Limb (tissue), 2 donors: ENCODE measurements around the gene EFCAB6.
"Not testable (repeated sequence)": the region's sequence is repeated elsewhere in the genome, so short reads cannot be mapped to it uniquely, and the experiment has no call there.

Experiments used
- DNase-seq, 2 donors: peaks; one replicate each; pipeline ENCODE4 v3.0.0-alpha.2; 2016; ENCODE audit errors: extremely low spot score in 2 of 2

The EFCAB6 gene

DNA sequence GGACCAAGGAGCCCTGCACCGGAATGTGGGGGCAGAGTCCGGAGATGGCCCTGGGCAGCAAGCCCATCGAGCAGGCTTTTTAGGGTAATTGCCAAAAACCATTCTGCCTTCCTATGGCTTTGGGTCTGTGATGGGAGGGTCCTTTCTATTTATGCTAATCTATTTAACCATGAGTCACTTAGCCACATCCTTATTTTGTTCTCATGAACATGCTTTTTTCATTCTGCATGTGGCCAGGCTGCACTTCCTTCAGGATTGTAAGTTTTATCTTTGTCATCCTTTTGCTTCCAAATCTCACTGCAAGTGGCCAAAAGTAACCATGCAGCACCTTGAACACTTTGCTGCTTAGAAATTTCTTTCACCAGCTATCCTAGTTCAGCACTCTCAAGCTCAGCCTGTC is 88.3 kb downstream of the EFCAB6 start:
- no peak for DNase-seq

- DNase-seq: no peak
These were observed 89.7 kb downstream of the EFCAB6 start for GRCh38 chr22:43722444-43722843.

DNA sequence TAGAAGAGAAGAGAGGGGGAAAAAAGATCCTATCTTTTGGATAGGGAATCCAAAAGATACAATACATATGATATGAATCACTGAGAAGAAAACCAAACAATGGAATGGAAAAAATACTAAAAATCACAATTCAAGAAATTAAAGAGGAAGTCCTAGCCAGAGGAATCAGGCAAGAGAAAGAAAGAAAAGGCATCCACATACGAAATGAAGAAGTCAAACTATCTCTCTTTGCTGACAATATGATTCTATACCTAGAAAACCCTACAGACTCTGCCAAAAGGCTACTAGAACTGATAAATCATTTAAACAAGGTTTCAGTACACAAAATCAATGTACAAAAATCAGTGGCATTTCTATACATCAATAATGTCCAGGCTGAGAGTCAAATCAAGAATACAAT is 91.4 kb downstream of the EFCAB6 start:
- no peak for DNase-seq

- no peak for DNase-seq
These were observed 98.0 kb downstream of the EFCAB6 start for GRCh38 chr22:43714104-43714503.

- no peak for DNase-seq
These were observed 100.4 kb downstream of the EFCAB6 start for GRCh38 chr22:43711681-43712080.

GRCh38 chr22:43707648-43708047 is 104.5 kb downstream of the EFCAB6 start:
- no peak for DNase-seq

DNA sequence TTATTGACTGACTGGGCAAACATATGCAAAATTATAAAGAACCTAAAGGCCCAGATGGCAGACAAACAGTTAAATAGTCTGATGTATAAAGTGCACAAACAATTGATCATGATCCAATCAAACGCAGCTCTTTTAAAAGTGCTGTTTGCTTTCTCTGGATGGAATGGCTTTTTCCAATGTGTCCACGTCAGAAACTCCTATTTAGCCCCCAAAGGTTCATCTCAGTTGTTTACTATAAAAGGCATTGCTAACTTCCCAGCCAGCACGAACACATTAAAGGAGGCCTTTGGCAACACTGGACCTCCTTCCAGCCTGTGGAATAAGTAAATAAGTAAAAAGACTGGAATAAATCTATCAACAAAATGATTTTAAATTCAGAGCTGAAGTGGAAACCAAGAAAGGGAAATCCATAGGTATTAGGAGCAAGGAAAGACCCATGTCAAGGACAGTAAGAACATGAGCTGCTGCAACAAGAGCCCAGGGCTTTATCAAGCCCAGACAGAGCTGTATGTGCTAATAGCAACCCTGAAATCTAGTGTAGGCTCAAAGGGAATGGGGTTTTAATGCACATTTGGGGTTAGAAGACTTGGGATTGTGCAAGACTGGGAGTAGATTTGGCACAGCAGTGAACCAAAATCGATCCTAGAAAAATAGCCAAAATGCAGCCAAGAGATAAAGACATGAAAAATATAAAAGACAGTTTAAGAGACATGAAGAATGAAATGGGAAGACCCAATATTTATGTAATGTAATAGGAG is 105.4 kb downstream of the EFCAB6 start:
- no peak for DNase-seq

GRCh38 chr22:43706151-43706550 is 106.0 kb downstream of the EFCAB6 start:
- DNase-seq: no peak

DNA sequence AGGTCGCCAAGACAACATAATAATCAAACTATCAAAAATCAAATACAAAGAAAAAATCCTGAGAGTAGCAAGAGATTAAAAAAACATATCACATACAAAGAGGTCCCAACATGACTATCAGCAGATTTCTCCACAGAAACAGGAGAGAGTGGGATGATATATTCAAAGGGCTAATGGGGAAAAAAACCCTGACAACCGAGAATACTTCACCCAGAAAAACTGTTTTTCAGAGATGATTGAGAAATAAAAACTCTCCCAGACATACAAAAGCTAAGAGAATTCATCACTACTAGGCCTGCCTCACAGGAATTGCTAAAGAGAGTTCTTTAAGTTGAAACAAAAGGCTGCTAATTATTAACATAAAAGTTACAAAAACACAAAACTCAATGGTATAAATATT is 108.1 kb downstream of the EFCAB6 start:
- DNase-seq: no peak

GRCh38 chr22:43698403-43698802 is 113.7 kb downstream of the EFCAB6 start:
- no peak for DNase-seq

GRCh38 chr22:43697894-43698293 is 114.2 kb downstream of the EFCAB6 start:
- no peak for DNase-seq

- no peak for DNase-seq
These were observed 118.9 kb downstream of the EFCAB6 start for GRCh38 chr22:43693249-43693648.

DNA sequence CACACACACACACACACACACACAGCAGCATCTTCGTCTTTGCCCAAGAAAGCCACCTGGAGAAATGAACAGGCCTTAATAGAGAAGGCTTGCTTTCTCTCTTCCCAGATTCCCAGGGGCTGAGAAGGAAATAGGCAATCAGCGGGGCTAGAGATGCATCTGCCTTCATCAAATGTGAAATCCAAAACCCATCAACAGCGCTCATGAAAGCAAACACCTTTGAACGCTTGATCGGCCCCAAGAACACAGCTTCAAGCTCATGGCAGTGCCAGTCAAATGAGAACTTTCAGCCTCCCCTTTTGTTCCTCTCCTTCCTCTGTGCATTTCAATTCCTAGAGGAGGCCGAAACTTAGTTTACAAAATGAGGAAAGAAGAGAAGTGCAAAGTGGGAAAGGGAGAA is 122.7 kb downstream of the EFCAB6 start:
- no peak for DNase-seq

DNA sequence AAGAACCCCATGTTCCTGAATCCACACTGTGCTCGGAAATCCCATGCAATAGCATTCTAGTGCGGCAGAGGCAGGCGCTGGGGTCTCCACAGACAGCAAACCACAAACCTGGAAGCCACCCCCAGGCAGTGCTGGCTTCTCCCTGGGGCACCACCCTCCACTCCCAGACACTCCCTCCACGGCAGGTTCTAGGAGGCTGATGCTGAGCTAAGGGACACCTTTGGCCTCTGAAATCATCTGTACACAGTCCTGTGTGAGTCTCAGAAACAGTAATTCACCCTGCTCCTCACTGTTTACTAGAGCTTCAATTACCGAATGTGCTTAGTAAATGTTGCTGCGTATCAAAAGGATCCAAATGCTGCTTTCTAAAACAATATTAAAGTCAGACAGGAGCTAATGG is 129.3 kb downstream of the EFCAB6 start:
- DNase-seq: no peak

GRCh38 chr22:43681731-43682360 is 130.3 kb downstream of the EFCAB6 start:
- DNase-seq: no peak

DNA sequence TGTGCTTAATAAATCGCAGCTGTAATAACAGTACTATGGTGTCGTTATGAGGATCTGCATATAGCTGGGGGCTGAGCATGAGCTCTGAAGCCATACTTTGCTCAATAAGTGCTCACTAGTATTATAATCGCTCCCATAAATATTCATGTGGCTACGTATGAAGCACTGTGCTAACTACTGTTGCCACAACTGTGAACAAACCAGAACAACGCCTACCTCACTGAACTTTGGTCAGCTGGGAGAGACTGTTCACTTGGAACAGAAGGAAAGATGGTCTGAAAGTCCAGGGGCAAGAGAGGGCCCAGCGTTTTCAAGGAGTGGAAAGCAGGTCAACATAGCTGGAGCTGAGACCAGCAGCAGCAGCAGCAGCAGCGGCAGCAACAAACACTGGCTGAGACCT is 141.6 kb downstream of the EFCAB6 start:
- no peak for DNase-seq

- no peak for DNase-seq
These were observed 142.9 kb downstream of the EFCAB6 start for GRCh38 chr22:43669190-43669589.

DNA sequence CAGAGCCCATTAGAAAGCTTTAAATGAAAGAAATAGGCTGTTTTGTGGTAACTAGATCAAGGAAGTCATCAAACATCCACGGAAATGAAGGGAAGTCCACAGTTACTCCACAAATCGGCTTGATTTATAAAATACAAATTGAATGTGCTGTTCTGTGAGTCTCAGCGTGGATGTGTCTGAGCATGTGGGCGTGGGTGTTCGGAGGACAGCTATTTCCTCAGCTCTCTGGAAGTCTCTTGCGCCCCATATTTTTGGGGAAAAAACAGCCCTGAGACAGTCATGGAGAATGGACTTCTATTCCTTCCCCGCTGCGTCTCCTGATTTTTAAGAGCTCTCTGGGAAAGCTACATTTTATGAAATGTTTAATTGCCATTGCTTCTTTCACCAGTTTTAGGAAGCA is 144.4 kb downstream of the EFCAB6 start:
- DNase-seq: no peak

- DNase-seq: no peak
These were observed 145.6 kb downstream of the EFCAB6 start for GRCh38 chr22:43666457-43666856.

DNA sequence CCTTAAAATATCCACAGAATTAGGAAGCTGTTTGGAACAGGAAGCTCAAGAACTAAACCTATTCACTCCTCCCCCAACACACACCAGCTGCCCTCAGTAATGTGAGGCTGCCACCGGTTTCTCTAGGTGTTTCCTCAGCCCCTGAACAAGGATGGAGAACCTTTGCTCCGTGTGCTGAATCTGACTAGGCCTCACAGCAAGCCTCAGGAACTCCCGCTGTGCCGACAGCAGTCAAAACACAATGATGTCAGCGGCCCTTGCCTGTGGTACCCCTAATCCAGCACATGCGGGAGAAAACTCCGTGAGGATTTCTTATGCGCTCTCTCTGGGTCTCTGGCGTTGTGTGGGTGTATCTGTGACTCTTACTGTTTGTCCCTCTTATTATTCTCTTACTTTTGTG is 153.3 kb downstream of the EFCAB6 start:
- DNase-seq: no peak

- not testable (repeated sequence) for DNase-seq
These were observed 155.5 kb downstream of the EFCAB6 start for GRCh38 chr22:43656581-43656980.

- DNase-seq: no peak
These were observed 157.8 kb downstream of the EFCAB6 start for GRCh38 chr22:43654271-43654670.

DNA sequence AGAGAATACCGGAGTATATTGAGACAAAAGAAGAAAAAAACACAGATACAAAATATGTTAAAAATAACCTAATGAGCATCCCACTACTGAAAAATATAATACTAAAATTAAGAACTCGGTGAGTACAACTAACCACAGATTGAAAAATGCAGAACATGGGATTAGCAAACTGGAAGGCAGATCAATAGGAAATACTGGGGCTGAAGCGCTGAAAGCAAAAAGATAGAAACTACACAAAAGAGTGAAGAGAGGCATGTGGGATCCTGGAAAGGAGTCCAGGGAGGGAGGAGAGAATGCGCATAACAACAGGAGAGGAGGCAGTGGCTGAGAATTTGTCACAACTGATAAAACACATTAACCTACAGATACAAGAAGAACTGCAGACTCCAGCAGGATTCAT is 159.3 kb downstream of the EFCAB6 start:
- DNase-seq: no peak
